ENCODE measurements around the gene CPVL. TPM values are rescaled to one million over a fixed set of nuclear protein-coding genes. Genes with fewer than 3 reads are reported as not detected.

The CPVL gene
- total RNA-seq, 1 donor from 2014 or later, result 37.5 TPM

DNA sequence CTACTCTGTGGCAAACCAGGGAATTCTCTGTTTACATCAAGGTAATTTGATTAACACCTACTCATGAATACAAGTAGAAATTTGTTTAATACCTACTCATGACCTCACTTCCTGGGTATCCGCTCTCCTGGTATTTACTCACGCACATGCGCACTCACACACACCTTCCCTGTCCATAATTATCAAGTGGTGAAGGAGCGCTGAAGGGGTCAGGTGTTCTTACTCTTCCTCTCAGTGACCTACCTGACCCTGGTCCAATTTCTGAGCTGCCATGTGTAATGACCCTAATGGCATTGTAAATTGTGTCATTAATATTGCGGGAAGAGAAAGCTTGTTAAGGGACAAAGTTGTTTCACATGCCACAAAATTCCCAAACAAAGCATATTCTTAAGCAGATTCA, 146.9 kb downstream of the CPVL start:
- intact Hi-C loops (cut with DNase I), result no loop called here
- DNase-seq (no peak), ATAC-seq (ENCODE audit: poor library complexity) (peak; percentile 71)

DNA sequence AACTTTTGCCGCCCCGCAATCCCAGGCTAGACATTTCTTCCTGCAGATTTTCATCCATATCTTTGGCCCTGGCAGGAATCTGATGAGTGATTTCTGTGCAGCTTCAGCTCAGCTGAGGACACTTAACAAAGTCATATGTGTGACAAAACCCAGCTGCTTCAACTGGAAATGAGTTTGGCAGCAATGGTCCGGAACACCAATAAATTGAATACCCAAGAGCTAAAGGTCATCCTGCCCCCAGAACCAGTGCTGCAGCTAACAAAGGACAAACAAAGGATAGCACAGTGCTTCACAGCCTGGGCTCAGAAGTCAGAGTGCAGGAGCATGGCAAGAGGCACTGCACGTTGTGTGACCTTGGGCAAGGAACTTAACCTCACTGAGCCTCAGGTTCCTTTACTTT, 148.2 kb downstream of the CPVL start:
- ATAC-seq (ENCODE audit: poor library complexity) (peak; percentile 66), DNase-seq (no peak)
- intact Hi-C loops (cut with DNase I), result no loop called here

DNA sequence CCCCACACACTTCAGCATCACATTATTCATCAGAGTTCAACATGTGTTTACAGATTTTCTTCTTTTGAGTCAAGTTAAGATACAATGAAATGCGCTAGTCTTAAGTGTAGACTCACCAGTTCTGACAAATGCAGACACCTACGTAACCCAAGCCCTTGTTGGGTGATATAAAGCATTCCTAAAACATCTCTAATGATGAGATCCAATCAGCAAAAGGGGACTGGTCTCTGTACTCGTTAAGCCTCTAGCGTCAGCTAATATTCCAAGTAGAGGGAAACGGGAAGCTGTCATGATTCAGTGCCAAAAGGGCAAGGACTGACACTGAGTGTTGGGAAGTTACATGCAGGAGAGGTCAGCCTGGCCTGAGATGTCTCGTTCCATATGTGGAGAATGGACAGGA, 149.5 kb downstream of the CPVL start:
- intact Hi-C loops (cut with DNase I), result no loop called here
- DNase-seq (no peak), ATAC-seq (ENCODE audit: poor library complexity) (peak; percentile 32)

- DNase-seq (no peak), ATAC-seq (ENCODE audit: poor library complexity) (no peak)
- intact Hi-C loops (cut with DNase I), result no loop called here
Observed at GRCh38 chr7:28993371-28993770, 153.0 kb downstream of the CPVL start.

DNA sequence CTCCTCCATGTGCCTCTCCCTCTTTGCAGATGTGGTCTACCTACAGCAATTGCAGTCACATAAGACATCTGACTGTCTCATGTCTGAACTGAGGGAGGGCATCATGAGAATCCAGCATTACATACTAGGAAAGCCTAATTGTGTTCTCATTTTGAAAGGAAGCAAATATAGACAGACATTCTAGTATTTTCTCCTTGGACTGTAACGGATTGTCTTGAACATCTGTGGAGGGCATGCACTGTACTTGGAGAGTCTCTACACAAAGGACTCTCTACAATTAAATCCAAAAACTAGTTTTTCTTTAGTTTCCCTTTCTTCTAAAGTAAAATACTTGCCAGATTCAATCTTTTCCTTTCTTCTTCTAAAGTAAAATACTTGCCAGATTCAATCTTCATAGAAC, 153.5 kb downstream of the CPVL start:
- no peak for ATAC-seq (ENCODE audit: poor library complexity)

DNA sequence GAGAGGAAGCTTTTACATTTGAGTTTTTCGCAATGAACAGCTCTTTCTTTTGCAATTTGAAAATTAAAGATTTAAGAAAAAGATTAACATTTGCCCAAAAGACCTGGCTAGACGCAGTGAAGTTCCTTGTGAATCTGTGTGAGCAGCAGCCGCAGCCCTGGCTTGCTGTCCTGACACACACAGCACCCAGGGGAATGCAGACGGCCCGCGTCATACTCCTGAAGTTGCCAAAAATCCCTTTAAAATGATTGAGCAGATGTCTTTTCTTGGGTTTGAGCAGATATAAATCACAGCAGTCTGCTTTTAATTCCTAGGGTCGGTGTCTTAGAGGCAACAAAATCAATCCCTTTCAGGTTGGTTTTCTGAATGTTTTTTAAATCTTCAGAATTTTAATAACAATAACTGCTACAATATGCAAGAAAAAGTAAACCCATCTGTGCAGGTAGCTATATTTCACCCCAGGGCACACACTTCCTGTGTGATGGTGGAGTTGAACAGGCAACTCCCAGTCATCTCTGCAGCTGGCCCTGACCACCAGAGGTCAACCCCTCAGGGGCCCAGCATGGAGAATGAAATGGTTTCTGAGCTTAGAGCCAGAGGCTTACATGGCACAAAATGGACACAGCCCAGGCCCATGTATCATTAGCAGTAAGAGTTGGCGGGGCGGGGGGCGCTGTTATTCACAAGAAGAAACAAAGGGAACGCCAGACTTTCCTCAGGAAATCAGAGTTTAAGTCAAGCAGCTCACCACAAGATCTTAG, 156.0 kb downstream of the CPVL start:
- DNase-seq (peak; percentile 81), ATAC-seq (ENCODE audit: poor library complexity) (peak; percentile 64)
- intact Hi-C loops (cut with DNase I), result no loop called here

More for the DNA sequence above, 153.5 kb downstream of the CPVL start:
- DNase-seq, result no peak
- intact Hi-C loops (cut with DNase I), result no loop called here

DNA sequence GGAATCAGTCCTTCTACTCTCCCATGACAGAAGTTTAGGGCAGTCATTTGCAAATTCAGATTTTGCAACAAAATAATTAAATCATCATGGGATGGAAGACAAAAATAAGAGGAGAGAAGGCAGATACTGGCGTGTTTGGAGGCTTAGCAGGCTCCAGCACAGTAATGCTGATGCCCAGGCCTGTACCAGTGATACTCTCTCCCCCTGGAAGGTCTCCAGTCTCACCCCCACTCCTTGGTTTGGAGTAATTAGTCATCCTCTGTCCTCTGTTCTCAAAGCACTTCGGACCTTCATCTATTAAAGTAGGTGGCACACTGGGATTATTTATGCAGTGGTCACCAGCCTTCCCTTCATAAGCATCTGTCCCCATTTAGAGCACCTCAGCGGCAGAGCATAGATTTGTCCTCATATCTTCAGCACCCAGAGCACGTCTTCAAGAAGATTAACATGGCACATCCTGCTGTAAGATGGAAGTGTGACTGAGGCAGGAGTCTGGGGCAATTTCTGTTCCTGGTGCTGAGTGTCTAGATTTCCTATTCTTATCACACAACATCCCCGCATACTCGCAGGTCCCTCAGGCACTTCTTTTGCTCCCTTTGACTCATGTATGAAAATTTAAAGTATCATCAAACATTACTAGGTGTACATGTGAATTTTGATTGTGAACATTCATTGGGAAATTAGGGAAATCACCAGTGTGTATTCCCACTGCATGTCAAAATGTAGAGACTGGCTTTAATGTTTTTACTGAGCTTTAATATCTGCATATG, 156.9 kb downstream of the CPVL start:
- intact Hi-C loops (cut with DNase I), result no loop called here
- DNase-seq (no peak), ATAC-seq (ENCODE audit: poor library complexity) (no peak)

GRCh38 chr7:28988810-28989209, 157.5 kb downstream of the CPVL start:
- intact Hi-C loops (cut with DNase I), result no loop called here
- peak; percentile 60 for DNase-seq
- ATAC-seq (ENCODE audit: poor library complexity), result peak; percentile 47

- no peak for ATAC-seq (ENCODE audit: poor library complexity)
- intact Hi-C loops (cut with DNase I), result no loop called here
- DNase-seq, result no peak
Observed at GRCh38 chr7:28988091-28988490, 158.2 kb downstream of the CPVL start.

GRCh38 chr7:28986765-28987110, 159.6 kb downstream of the CPVL start:
- ATAC-seq (ENCODE audit: poor library complexity) (peak; percentile 85), DNase-seq (no peak)
- intact Hi-C loops (cut with DNase I), result no loop called here

GRCh38 chr7:28986028-28986764, 160.1 kb downstream of the CPVL start:
- DNase-seq (no peak), ATAC-seq (ENCODE audit: poor library complexity) (no peak)
- intact Hi-C loops (cut with DNase I), result no loop called here

DNA sequence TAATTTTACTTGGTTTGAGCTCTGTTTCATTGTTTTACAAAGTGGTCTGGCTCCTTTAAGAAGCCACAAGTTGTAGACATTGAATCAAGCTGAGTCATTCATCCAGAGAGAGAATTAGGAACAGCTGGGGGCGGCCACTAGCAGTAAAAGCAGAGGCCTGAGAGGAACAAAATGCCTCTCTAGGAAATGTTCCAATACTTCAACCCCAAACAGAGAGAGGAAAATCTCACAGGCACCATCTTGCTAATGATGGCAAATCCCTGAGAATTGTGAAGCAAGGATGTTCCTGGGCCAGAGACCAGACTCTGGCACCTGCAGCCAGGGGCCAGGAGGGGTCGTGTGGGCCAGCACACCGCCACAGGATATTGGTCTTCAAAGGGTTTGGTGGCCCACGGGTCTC, 161.7 kb downstream of the CPVL start:
- peak; percentile 66 for DNase-seq
- intact Hi-C loops (cut with DNase I), result no loop called here
- peak; percentile 25 for ATAC-seq (ENCODE audit: poor library complexity)

- ATAC-seq (ENCODE audit: poor library complexity), result no peak
- no peak for DNase-seq
- intact Hi-C loops (cut with DNase I), result no loop called here
Observed at GRCh38 chr7:28984217-28984616, 162.1 kb downstream of the CPVL start.

GRCh38 chr7:28983396-28984190, 162.7 kb downstream of the CPVL start:
- DNase-seq (no peak), ATAC-seq (ENCODE audit: poor library complexity) (no peak)
- intact Hi-C loops (cut with DNase I), result no loop called here

DNA sequence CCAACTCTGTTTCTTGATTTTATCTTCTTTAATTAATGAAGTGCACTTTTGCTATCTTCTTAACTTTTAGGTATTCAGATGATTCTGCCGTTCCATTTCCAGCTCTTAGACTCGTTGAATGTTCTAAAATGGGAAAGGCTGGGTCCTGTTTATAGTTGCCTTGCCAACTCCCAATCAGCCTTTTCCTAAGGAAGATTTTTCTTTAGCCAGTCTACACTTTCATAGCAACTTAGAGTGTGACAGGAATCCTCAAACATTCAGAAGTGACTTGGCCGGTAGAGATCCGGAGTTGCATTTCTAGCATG, 165.2 kb downstream of the CPVL start:
- DNase-seq, result no peak
- intact Hi-C loops (cut with DNase I), result no loop called here
- peak; percentile 13 for ATAC-seq (ENCODE audit: poor library complexity)

DNA sequence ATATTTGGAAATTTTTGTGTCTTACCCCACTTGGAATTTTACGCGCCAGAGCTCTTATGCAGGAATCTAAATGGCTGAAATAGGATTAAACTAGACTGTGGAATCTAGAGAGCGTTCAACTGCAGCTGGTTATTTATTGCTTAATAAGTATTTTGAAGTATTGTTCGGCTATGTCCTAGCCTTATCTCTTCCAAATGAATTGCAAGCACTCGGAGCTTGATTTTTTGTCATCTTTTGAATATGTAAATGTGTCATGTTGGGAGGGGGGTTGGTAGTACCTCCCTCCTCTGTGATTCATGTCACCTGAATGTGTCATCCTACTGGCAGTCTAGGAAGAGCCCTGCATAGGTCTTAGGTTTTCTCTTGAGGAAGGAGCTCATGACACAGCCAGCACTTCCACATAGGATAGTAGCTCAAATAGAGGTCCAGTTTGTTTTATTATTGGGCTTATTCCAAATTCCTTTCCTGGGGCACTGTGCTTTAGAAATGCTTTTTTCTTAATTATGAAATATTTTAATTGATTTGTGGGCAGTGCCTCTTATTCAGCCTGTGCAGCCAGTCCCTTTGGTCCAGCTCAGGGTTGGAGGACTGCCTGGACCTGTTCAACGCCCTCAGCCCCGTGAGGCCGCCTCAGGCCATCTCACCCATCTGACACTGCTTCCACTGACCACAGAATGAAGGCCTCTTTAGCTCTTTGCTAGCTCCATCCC, 165.7 kb downstream of the CPVL start:
- ATAC-seq (ENCODE audit: poor library complexity) (peak; percentile 54), DNase-seq (no peak)
- intact Hi-C loops (cut with DNase I), result no loop called here

- ATAC-seq (ENCODE audit: poor library complexity), result peak; percentile 84
- DNase-seq, result peak; percentile 60
- intact Hi-C loops (cut with DNase I), result no loop called here
Observed at GRCh38 chr7:28979776-28980175, 166.6 kb downstream of the CPVL start.

DNA sequence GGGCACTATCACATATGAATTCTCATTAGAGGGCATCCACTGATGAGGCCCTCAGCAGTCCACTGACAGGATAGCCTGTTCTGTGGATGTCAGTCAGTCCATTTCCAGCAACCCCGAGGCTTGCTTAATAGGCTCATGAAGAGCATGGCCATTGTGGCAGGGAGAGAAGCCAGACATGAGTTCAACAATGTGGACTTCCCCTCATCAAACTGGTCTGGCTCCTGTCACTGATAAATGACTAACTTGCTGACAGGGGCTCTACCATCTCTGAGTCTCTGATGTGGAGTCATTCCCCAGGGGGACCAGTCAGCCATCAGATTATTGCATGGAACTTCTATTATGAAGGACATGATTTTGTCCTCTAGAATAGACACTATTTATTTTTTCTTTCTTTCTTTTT, 168.5 kb downstream of the CPVL start:
- intact Hi-C loops (cut with DNase I), result no loop called here
- no peak for ATAC-seq (ENCODE audit: poor library complexity)
- no peak for DNase-seq

DNA sequence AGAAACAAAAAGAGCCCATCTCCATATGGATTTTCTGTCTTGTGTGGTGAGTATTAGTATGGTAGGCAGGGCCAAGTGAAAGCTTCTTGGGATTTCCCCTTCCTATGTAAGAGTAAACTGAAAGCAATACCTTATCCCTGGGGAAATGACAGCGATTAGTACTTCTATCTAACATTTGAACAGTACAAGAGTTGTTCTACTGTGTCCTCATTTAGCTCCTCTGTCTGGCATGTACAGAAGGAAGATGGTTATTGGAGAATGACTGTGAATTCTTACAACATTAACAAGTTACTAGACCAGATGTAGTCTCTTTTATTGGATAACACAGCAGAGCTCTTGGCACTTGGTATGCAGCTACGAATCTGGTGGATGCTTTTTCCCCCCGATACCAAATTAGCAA, 170.3 kb downstream of the CPVL start:
- intact Hi-C loops (cut with DNase I), result no loop called here
- ATAC-seq (ENCODE audit: poor library complexity) (peak; percentile 30), DNase-seq (no peak)

All from Right ventricle myocardium superior (tissue), 1 donor.